IMR-90 (cell line): Measurements from ENCODE around the gene ANKRD44. TPM values are rescaled to one million over a fixed set of nuclear protein-coding genes. Genes with fewer than 3 reads are reported as not detected.

Source experiments
- ATAC-seq: fragments of 200-7000 bp; cut with Tn5 transposase; 2 replicates; pipeline ENCODE4 v1.9.1; 2020; ENCODE audit warnings: low read depth, mild to moderate bottlenecking, moderate library complexity
- BruUV-seq: library from RNA; stranded (reverse); fragments of 400-500 nt; replicated peaks from 2 replicates; lab custom pipeline; 2021; lab: Mats Ljungman, UMichigan
- CTCF ChIA-PET: fragments of 300-600 bp; formaldehyde crosslinking; extraction: SDS; loops from one replicate; lab custom pipeline; 2021; ENCODE audit warnings: antibody characterized with exemption; lab: Yijun Ruan, JAX
- POLR2A ChIA-PET: fragments of 300-600 bp; sonication (Branson Sonifier 250); formaldehyde crosslinking; loops from one replicate; lab custom pipeline; 2022; ENCODE audit warnings: antibody characterized with exemption; ENCODE audit not compliant: unreplicated experiment; lab: Charles Lee
- DNase-seq: peaks from one replicate; pipeline ENCODE4 v3.0.0; 2013
- H2AFZ ChIP-seq: replicated peaks from 2 replicates; pipeline ENCODE3; 2013; ENCODE audit warnings: low read length, mild to moderate bottlenecking; ENCODE audit not compliant: poor library complexity
- H2AK5ac ChIP-seq: 2 replicates; pipeline ENCODE4 v1.6.1; 2013; ENCODE audit warnings: low read depth, low read length, inconsistent platforms
- H2AK9ac ChIP-seq: replicated peaks from 2 replicates; pipeline ENCODE3; 2013; ENCODE audit warnings: mild to moderate bottlenecking, low read depth, low read length, moderate library complexity; ENCODE audit not compliant: poor library complexity
- H2BK120ac ChIP-seq: 2 replicates; pipeline ENCODE4 v1.6.1; 2013; ENCODE audit warnings: low read depth, low read length, inconsistent platforms
- H2BK15ac ChIP-seq: 3 replicates; pipeline ENCODE4 v1.6.1; 2013; ENCODE audit warnings: low read depth, low read length, inconsistent platforms
- H2BK20ac ChIP-seq: 2 replicates; pipeline ENCODE4 v1.6.1; 2013; ENCODE audit warnings: low read depth, mild to moderate bottlenecking, inconsistent platforms, low read length, moderate library complexity
- H2BK5ac ChIP-seq: 2 replicates; pipeline ENCODE4 v1.6.1; 2013; ENCODE audit warnings: mild to moderate bottlenecking, low read depth, low read length, inconsistent platforms; ENCODE audit not compliant: poor library complexity, severe bottlenecking
- H3K14ac ChIP-seq: replicated peaks from 2 replicates; pipeline ENCODE4 v1.6.1; 2013; ENCODE audit warnings: low read depth, low read length, inconsistent platforms
- H3K18ac ChIP-seq: 2 replicates; pipeline ENCODE4 v1.6.1; 2013; ENCODE audit warnings: low read depth, low read length, control low read depth
- H3K23ac ChIP-seq: 2 replicates; pipeline ENCODE4 v1.6.1; 2013; ENCODE audit warnings: low read depth, low read length, inconsistent platforms
- H3K27ac ChIP-seq: 2 replicates; pipeline ENCODE4 v1.5.1; 2013; ENCODE audit warnings: mild to moderate bottlenecking, control low read depth, low read length; ENCODE audit not compliant: insufficient read depth
- H3K27me3 ChIP-seq: 2 replicates; pipeline ENCODE4 v1.6.1; 2013; ENCODE audit warnings: low read length; ENCODE audit not compliant: control insufficient read depth, insufficient read depth
- H3K36me3 ChIP-seq: 2 replicates; pipeline ENCODE4 v1.6.1; 2013; ENCODE audit warnings: low read length, mixed read lengths; ENCODE audit not compliant: control insufficient read depth, insufficient read depth
- H3K4ac ChIP-seq: 2 replicates; pipeline ENCODE4 v1.6.1; 2013; ENCODE audit warnings: low read depth, low read length, inconsistent platforms
- H3K4me1 ChIP-seq: 2 replicates; pipeline ENCODE4 v1.6.1; 2013; ENCODE audit warnings: low read length, mixed read lengths; ENCODE audit not compliant: control insufficient read depth, insufficient read depth
- H3K4me2 ChIP-seq: 2 replicates; pipeline ENCODE4 v1.6.1; 2013; ENCODE audit warnings: low read depth, mild to moderate bottlenecking, control low read depth, low read length, moderate library complexity
- H3K4me3 ChIP-seq: 2 replicates; pipeline ENCODE4 v1.5.1; 2013; ENCODE audit warnings: low read depth, mild to moderate bottlenecking, control low read depth, low read length, moderate library complexity; ENCODE audit not compliant: insufficient read depth
- H3K56ac ChIP-seq: 2 replicates; pipeline ENCODE4 v1.6.1; 2013; ENCODE audit warnings: low read length, inconsistent platforms; ENCODE audit not compliant: insufficient read depth; ENCODE audit errors: extremely low read depth
- H3K79me1 ChIP-seq, 2 experiments: 2 replicates each; pipeline ENCODE4 v1.6.1; 2013; ENCODE audit warnings: low read length in 2 of 2, inconsistent platforms in 1 of 2, low read depth in 1 of 2
- H3K9ac ChIP-seq: 2 replicates; pipeline ENCODE4 v1.6.1; 2013; ENCODE audit warnings: low read depth, low read length, control low read depth
- H3K9me1 ChIP-seq: 2 replicates; pipeline ENCODE4 v1.6.1; 2013; ENCODE audit warnings: low read length, inconsistent platforms; ENCODE audit not compliant: insufficient read depth
- H3K9me3 ChIP-seq: 2 replicates; pipeline ENCODE4 v1.6.1; 2013; ENCODE audit warnings: low read length; ENCODE audit not compliant: control insufficient read depth, insufficient read depth
- H4K20me1 ChIP-seq: 2 replicates; pipeline ENCODE4 v1.6.1; 2013; ENCODE audit warnings: low read length, inconsistent platforms; ENCODE audit not compliant: insufficient read depth
- H4K5ac ChIP-seq: 2 replicates; pipeline ENCODE4 v1.6.1; 2013; ENCODE audit warnings: mild to moderate bottlenecking, low read depth, low read length, control low read depth
- H4K8ac ChIP-seq, 2 experiments: 2 replicates each; pipeline ENCODE4 v1.6.1; 2013; ENCODE audit warnings: low read depth in 2 of 2, low read length in 2 of 2, control low read depth in 1 of 2, inconsistent platforms in 1 of 2
- H4K91ac ChIP-seq: 2 replicates; pipeline ENCODE4 v1.6.1; 2013; ENCODE audit warnings: low read depth, low read length, inconsistent platforms; ENCODE audit not compliant: insufficient read depth
- MAFK ChIP-seq: IDR thresholded peaks from 2 replicates; pipeline ENCODE4 v1.6.1; 2012; ENCODE audit warnings: low read depth, low read length, improper control_type of control experiment
- WGBS, 2 experiments: methylation state at CpG; one replicate each; pipeline versions ENCODE4 v1.1.5 to v1.1.7; 2013; ENCODE audit warnings: missing lambda C conversion rate in 2 of 2; ENCODE audit not compliant: insufficient read length in 1 of 2; ENCODE audit errors: extremely low coverage in 2 of 2; 5-methylcytosine and 5-hydroxymethylcytosine counted together
- dilution Hi-C: fragments of 300-500 bp; cut with HindIII; formaldehyde crosslinking; loops from one replicate; pipeline ENCODE4 v1.14.3; 2018; ENCODE audit warnings: low sequenced_read_pairs; ENCODE audit not compliant: unreplicated experiment
- in situ Hi-C: fragments of 300-500 bp; cut with MboI; formaldehyde crosslinking; loops from 3 replicates; pipeline ENCODE4 v1.14.3; 2019; ENCODE audit warnings: low sequenced_read_pairs, inconsistent platforms, mixed read lengths
- intact Hi-C: fragments of 100-400 bp; cut with micrococcal nuclease; formaldehyde crosslinking; loops from 2 replicates; pipeline ENCODE4 v1.10.0; 2022
- polyA plus RNA-seq, 3 experiments: library from polyadenylated mRNA; depleted of rRNA; stranded (reverse); fragments of >200 nt; gene quantifications; 2 replicates each; pipeline ENCODE4 v1.2.3, GENCODE V29; 2012; ENCODE audit warnings: low replicate concordance in 1 of 3
- total RNA-seq: library from RNA; depleted of rRNA; stranded (reverse); fragments of >200 nt; gene quantifications from 2 replicates; pipeline ENCODE4 v1.2.3, GENCODE V29; 2012

Gene ANKRD44
- total and polyA plus RNA-seq, 2 of the 4 experiments (the other 2 are of a cell fraction), result 5.2 to 15.6 TPM

GRCh38 chr2:197217541-197217940 is 93.0 kb downstream of the ANKRD44 start:
- ChIA-PET CTCF (interaction anchor here (0.7 kb wide), 1 partner anchor 22 kb away, joined by 4 read pairs; no protein-coding TSS in a partner anchor), POLR2A (no interaction called here)
- H3K14ac ChIP-seq, result no peak overlapping the region
- H4K5ac ChIP-seq, result no peak overlapping the region
- no peak overlapping the region for H3K4me2 ChIP-seq
- no peaks in the 10 kb centered on the region for H3K9me3 ChIP-seq
- no CpG with 5 or more reads among the region's 2 CpGs for WGBS, 2 experiments
- H3K79me1 ChIP-seq, result peaks cover 0 to 5% of the 10 kb centered on the region in 2 experiments; a peak in 1 of 4 replicates
- no peak overlapping the region for H3K4ac ChIP-seq
- H2BK15ac ChIP-seq, result no peak overlapping the region
- H2AFZ ChIP-seq, result no peak overlapping the region
- DNase-seq, result no peak
- peaks cover 6% of the 10 kb centered on the region for H3K9me1 ChIP-seq
- no peaks in the 10 kb centered on the region for H4K20me1 ChIP-seq
- no peak overlapping the region for H2BK120ac ChIP-seq
- BruUV-seq, result no TSS peak
- H3K9ac ChIP-seq, result no peak overlapping the region
- H3K4me1 ChIP-seq, result peaks cover 5% of the 10 kb centered on the region
- in situ Hi-C loops, result no loop called here
- no peak overlapping the region for H4K8ac ChIP-seq
- H3K27ac ChIP-seq, result no peak overlapping the region
- H3K4me3 ChIP-seq, result no peak overlapping the region
- H2BK5ac ChIP-seq, result no peak overlapping the region
- TF ChIP-seq MAFK, result no peak
- no peaks in the 10 kb centered on the region for H3K27me3 ChIP-seq
- no peak overlapping the region for H2BK20ac ChIP-seq
- no peak for ATAC-seq
- H2AK9ac ChIP-seq, result no peak overlapping the region
- H2AK5ac ChIP-seq, result no peak overlapping the region
- dilution Hi-C loops, result no loop called here
- H4K91ac ChIP-seq, result no peak overlapping the region
- H3K36me3 ChIP-seq, result no peaks in the 10 kb centered on the region
- H3K18ac ChIP-seq, result no peak overlapping the region
- no peak overlapping the region for H3K56ac ChIP-seq
- intact Hi-C loops, result no loop called here
- H3K23ac ChIP-seq, result no peak overlapping the region
